Spleen (tissue), 7 donors: Measurements from ENCODE around the gene SPIRE1.

Experiments used
- POLR2A ChIP-seq, 3 donors: fragments of 450-650 bp; IDR thresholded peaks; one replicate each; pipeline ENCODE4 v1.5.1; 2017; ENCODE audit warnings: antibody characterized with exemption in 3 of 3, mild to moderate bottlenecking in 1 of 3
- POLR2AphosphoS5 ChIP-seq, 3 donors: sonication (generic); formaldehyde crosslinking; IDR thresholded peaks; one replicate each; pipeline ENCODE4 v1.5.1; 2017; ENCODE audit warnings: antibody characterized with exemption in 3 of 3
- TF ChIP-seq, protein P1 (sequence below), 11 experiments: fragments of 200-600 bp in 7 of 11; fragments of 450-650 bp in 4 of 11; sonication (generic) in 4 of 11; IDR thresholded peaks in 8 of 11; conservative IDR thresholded peaks in 3 of 11; 1 replicate in 7 of 11; 2 replicates in 4 of 11; pipeline versions ENCODE4 v1.4.0 to v1.8.0; 2016 to 2021; ENCODE audit warnings: antibody characterized with exemption in 11 of 11, inconsistent platforms in 4 of 11, mild to moderate bottlenecking in 1 of 11
- donor health status: DM: no; HTN: no; CAD: no; lungs with moderate emphysema.
- donor health status: DM: no; HTN: no; CAD: no.
- donor health status: DM: no; HTN: no; CAD: no.

- TF ChIP-seq, protein P1, sequence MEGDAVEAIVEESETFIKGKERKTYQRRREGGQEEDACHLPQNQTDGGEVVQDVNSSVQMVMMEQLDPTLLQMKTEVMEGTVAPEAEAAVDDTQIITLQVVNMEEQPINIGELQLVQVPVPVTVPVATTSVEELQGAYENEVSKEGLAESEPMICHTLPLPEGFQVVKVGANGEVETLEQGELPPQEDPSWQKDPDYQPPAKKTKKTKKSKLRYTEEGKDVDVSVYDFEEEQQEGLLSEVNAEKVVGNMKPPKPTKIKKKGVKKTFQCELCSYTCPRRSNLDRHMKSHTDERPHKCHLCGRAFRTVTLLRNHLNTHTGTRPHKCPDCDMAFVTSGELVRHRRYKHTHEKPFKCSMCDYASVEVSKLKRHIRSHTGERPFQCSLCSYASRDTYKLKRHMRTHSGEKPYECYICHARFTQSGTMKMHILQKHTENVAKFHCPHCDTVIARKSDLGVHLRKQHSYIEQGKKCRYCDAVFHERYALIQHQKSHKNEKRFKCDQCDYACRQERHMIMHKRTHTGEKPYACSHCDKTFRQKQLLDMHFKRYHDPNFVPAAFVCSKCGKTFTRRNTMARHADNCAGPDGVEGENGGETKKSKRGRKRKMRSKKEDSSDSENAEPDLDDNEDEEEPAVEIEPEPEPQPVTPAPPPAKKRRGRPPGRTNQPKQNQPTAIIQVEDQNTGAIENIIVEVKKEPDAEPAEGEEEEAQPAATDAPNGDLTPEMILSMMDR (IDR thresholded peaks at IDR 0.05 in 8 of 11, conservative IDR thresholded peaks at IDR 0.05 in 3 of 11), result no peak
- TF ChIP-seq POLR2A (IDR thresholded peaks at IDR 0.05), result no peak
- TF ChIP-seq POLR2AphosphoS5 (IDR thresholded peaks at IDR 0.05), result no peak
Observed at GRCh38 chr18:12567849-12568248, 90.1 kb downstream of the SPIRE1 start.
